ENCODE results near the gene ATRN.

- TF ChIP-seq CTCF (conservative IDR thresholded peaks at IDR 0.05) (no peak), ZFX (IDR thresholded peaks at IDR 0.05) (no peak)
These were observed 23.5 kb upstream of the ATRN start for GRCh38 chr20:3447321-3447720.

All from C4-2B (cell line).